Smooth muscle cell of the pulmonary artery (primary cell): Measurements from ENCODE around the gene DUSP6. TPM values are rescaled to one million over a fixed set of nuclear protein-coding genes. Genes with fewer than 3 reads are reported as not detected.

Experiments
- total RNA-seq: library from RNA; depleted of rRNA; stranded (reverse); fragments of >200 nt; gene quantifications from 2 replicates; pipeline ENCODE4 v1.2.3, GENCODE V29; 2014

The DUSP6 gene
- total RNA-seq: 48.1 and 68.9 TPM in 2 replicates

GRCh38 chr12:89352492-89353187 lies at the start of gene DUSP6:
DUSP6 (minus strand) TSS chr12:89352501; CDS start chr12:89352039, 462 bp downstream.

Other genes starting within 250 kb of the DUSP6 start
- 10.7 and 14.3 TPM in 2 replicates for gene GALNT4, start 172.3 kb upstream of the DUSP6 start, total RNA-seq
- 12.8 and 15.4 TPM in 2 replicates for gene POC1B, start 173.5 kb upstream of the DUSP6 start, total RNA-seq